H9 (cell line): Measurements from ENCODE around the gene ZSCAN2. TPM values are rescaled to one million over a fixed set of nuclear protein-coding genes. Genes with fewer than 3 reads are reported as not detected.
A peak's percentile ranks its signal among the peaks of the same experiment; 100 is the strongest.

Source experiments
- DNase-seq: peaks from one replicate; pipeline ENCODE4 v3.0.0-alpha.2; 2017
- H2AFZ ChIP-seq: one replicate; pipeline ENCODE4 v1.6.1; 2013; ENCODE audit warnings: mild to moderate bottlenecking, low read length, control low read depth, moderate library complexity
- H2AK5ac ChIP-seq: 2 replicates; pipeline ENCODE4 v1.6.1; 2013; ENCODE audit warnings: low read length, control low read depth, mixed read lengths; ENCODE audit not compliant: insufficient read length
- H2BK120ac ChIP-seq: one replicate; pipeline ENCODE4 v1.6.1; 2013; ENCODE audit warnings: low read depth, mild to moderate bottlenecking, low read length, control low read depth, inconsistent platforms; ENCODE audit not compliant: poor library complexity, severe bottlenecking
- H2BK12ac ChIP-seq: 2 replicates; pipeline ENCODE4 v1.6.1; 2013; ENCODE audit warnings: low read length, control low read depth, mixed read lengths, low read depth; ENCODE audit not compliant: insufficient read length
- H2BK15ac ChIP-seq: 2 replicates; pipeline ENCODE4 v1.6.1; 2013; ENCODE audit warnings: low read depth, low read length, control low read depth
- H2BK20ac ChIP-seq: one replicate; pipeline ENCODE4 v1.6.1; 2013; ENCODE audit warnings: low read depth, mild to moderate bottlenecking, low read length, control low read depth, inconsistent platforms; ENCODE audit not compliant: poor library complexity, severe bottlenecking
- H2BK5ac ChIP-seq: 2 replicates; pipeline ENCODE4 v1.6.1; 2013; ENCODE audit warnings: low read length, control low read depth, mixed read lengths; ENCODE audit not compliant: insufficient read length
- H3K14ac ChIP-seq: 2 replicates; pipeline ENCODE4 v1.6.1; 2013; ENCODE audit warnings: low read length, control low read depth; ENCODE audit not compliant: insufficient read depth
- H3K18ac ChIP-seq: 2 replicates; pipeline ENCODE4 v1.6.1; 2013; ENCODE audit warnings: low read depth, mild to moderate bottlenecking, mixed read lengths, low read length, control low read depth; ENCODE audit not compliant: insufficient read length
- H3K23ac ChIP-seq: 2 replicates; pipeline ENCODE4 v1.6.1; 2013; ENCODE audit warnings: low read length, control low read depth, mixed read lengths, low read depth; ENCODE audit not compliant: insufficient read length
- H3K23me2 ChIP-seq: 2 replicates; pipeline ENCODE4 v1.6.1; 2013; ENCODE audit warnings: low read depth, mild to moderate bottlenecking, mixed read lengths, low read length, control low read depth; ENCODE audit not compliant: insufficient read length, poor library complexity, severe bottlenecking
- H3K27ac ChIP-seq: 2 replicates; pipeline ENCODE4 v1.5.1; 2013; ENCODE audit warnings: low read length, control low read depth, mixed read lengths, low read depth; ENCODE audit not compliant: insufficient read length
- H3K27me3 ChIP-seq: 2 replicates; pipeline ENCODE4 v1.6.1; 2013; ENCODE audit warnings: low read length, control low read depth, inconsistent platforms; ENCODE audit not compliant: insufficient read depth
- H3K4ac ChIP-seq: 2 replicates; pipeline ENCODE4 v1.6.1; 2013; ENCODE audit warnings: low read depth, mild to moderate bottlenecking, control low read depth, inconsistent platforms, low read length, moderate library complexity
- H3K4me1 ChIP-seq: 2 replicates; pipeline ENCODE4 v1.6.1; 2013; ENCODE audit warnings: low read length, control low read depth, inconsistent platforms; ENCODE audit not compliant: insufficient read depth
- H3K4me2 ChIP-seq: 2 replicates; pipeline ENCODE4 v1.6.1; 2013; ENCODE audit warnings: low read length, control low read depth, mixed read lengths; ENCODE audit not compliant: insufficient read length, insufficient read depth
- H3K56ac ChIP-seq: 2 replicates; pipeline ENCODE4 v1.6.1; 2013; ENCODE audit warnings: low read depth, mild to moderate bottlenecking, mixed read lengths, low read length, control low read depth; ENCODE audit not compliant: insufficient read length
- H3K79me1 ChIP-seq: 2 replicates; pipeline ENCODE4 v1.6.1; 2013; ENCODE audit warnings: low read depth, mild to moderate bottlenecking, moderate library complexity, low read length, control low read depth, inconsistent platforms; ENCODE audit not compliant: insufficient read depth, poor library complexity, severe bottlenecking
- H3K79me2 ChIP-seq: 2 replicates; pipeline ENCODE4 v1.6.1; 2013; ENCODE audit warnings: low read length, control low read depth, inconsistent platforms; ENCODE audit not compliant: insufficient read depth
- H3K9ac ChIP-seq: 2 replicates; pipeline ENCODE4 v1.6.1; 2013; ENCODE audit warnings: low read length, control low read depth, mixed read lengths; ENCODE audit not compliant: insufficient read length; ENCODE audit errors: extremely low read depth
- H3K9me3 ChIP-seq: one replicate; pipeline ENCODE4 v1.6.1; 2013; ENCODE audit warnings: low read depth, low read length, inconsistent platforms; ENCODE audit not compliant: control insufficient read depth
- H3T11ph ChIP-seq: one replicate; pipeline ENCODE4 v1.6.1; 2013; ENCODE audit warnings: mild to moderate bottlenecking, low read length, control low read depth, inconsistent platforms
- H4K20me1 ChIP-seq: one replicate; pipeline ENCODE4 v1.6.1; 2013; ENCODE audit not compliant: control insufficient read depth, insufficient read length, insufficient read depth
- H4K5ac ChIP-seq: 2 replicates; pipeline ENCODE4 v1.6.1; 2013; ENCODE audit warnings: low read depth, mild to moderate bottlenecking, mixed read lengths, low read length, control low read depth; ENCODE audit not compliant: insufficient read length
- H4K8ac ChIP-seq: replicated peaks from 2 replicates; pipeline ENCODE4 v1.6.1; 2013; ENCODE audit warnings: low read length, control low read depth, mixed read lengths, low read depth; ENCODE audit not compliant: insufficient read length
- H4K91ac ChIP-seq: 2 replicates; pipeline ENCODE4 v1.6.1; 2013; ENCODE audit warnings: low read depth, mild to moderate bottlenecking, moderate library complexity, mixed read lengths, low read length, control low read depth; ENCODE audit not compliant: insufficient read length
- H3K27ac Mint-ChIP-seq, 3 experiments: 2 replicates in 2 of 3; 3 replicates in 1 of 3; pipeline ENCODE4 v1.8.0; 2020 to 2021; ENCODE audit warnings: mixed read lengths in 3 of 3, mild to moderate bottlenecking in 1 of 3, moderate library complexity in 1 of 3
- H3K27me3 Mint-ChIP-seq: 2 replicates; pipeline ENCODE4 v1.8.0; 2021; ENCODE audit warnings: low read depth, mild to moderate bottlenecking, moderate library complexity, mixed read lengths
- H3K36me3 Mint-ChIP-seq, 3 experiments: 2 replicates in 2 of 3; 3 replicates in 1 of 3; pipeline ENCODE4 v1.8.0; 2020 to 2021; ENCODE audit warnings: low read depth in 3 of 3, mixed read lengths in 3 of 3; ENCODE audit not compliant: insufficient read depth in 1 of 3
- H3K4me1 Mint-ChIP-seq, 2 experiments: 2 replicates each; pipeline ENCODE4 v1.8.0; 2020; ENCODE audit warnings: mixed read lengths in 2 of 2
- H3K4me3 Mint-ChIP-seq, 2 experiments: 2 replicates in 1 of 2; 3 replicates in 1 of 2; pipeline ENCODE4 v1.8.0; 2020 to 2021; ENCODE audit warnings: mild to moderate bottlenecking in 2 of 2, mixed read lengths in 2 of 2, moderate library complexity in 1 of 2
- H3K9me3 Mint-ChIP-seq, 2 experiments: 2 replicates in 1 of 2; 3 replicates in 1 of 2; pipeline ENCODE4 v1.8.0; 2020; ENCODE audit warnings: mild to moderate bottlenecking in 2 of 2, mixed read lengths in 2 of 2, moderate library complexity in 1 of 2
- WGBS: extraction: QIAGEN DNeasy Blood & Tissue Kit; methylation state at CpG from one replicate; pipeline ENCODE4 v1.1.7; 2013; ENCODE audit warnings: missing lambda C conversion rate, low lambda C conversion rate, mixed read lengths; ENCODE audit not compliant: insufficient read length; ENCODE audit errors: extremely low coverage; 5-methylcytosine and 5-hydroxymethylcytosine counted together
- total RNA-seq: library from RNA; stranded (reverse); gene quantifications from 2 replicates; pipeline ENCODE4 v1.2.1, GENCODE V29; 2021
- TF ChIP-seq, protein P1 (sequence below): fragments of 200-600 bp; sonication (generic); conservative IDR thresholded peaks from 3 replicates; pipeline ENCODE4 v1.8.0; 2021; ENCODE audit warnings: antibody characterized with exemption, mild to moderate bottlenecking

The ZSCAN2 gene
- total RNA-seq, 1 experiment from 2014 or later: 28.4 TPM

DNA sequence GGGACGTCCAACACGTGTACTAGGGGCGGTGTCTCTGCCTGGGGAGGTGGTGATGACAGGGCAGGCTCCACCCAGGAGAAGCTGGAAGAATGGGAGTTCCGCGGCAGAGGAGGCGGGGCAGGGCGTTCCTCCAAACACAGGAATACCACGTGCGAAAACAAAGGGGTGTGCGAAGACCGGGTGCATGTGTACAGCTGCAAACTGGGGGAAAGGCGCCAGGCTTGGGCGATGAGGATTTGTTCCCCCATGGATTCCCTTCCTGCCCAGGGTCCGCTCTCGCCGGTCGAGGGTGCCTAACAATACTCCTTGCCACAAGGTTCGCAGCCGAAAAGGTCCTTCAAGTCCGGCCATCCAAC is 500 bp upstream of the ZSCAN2 start:
- Histone ChIP-seq H3K4me2 (peak overlapping the region; percentile 78), H2AFZ (peak overlapping the region; percentile 33), H2BK15ac (no peak overlapping the region), H3K56ac (no peak overlapping the region), H4K5ac (no peak overlapping the region), H4K8ac (no peak overlapping the region), H3K18ac (peak overlapping the region; percentile 54), H3K27me3 (no peaks in the 10 kb centered on the region; the same call in 1 of the 2 replicates), H3K79me1 (no peaks in the 10 kb centered on the region), H2BK12ac (no peak overlapping the region), H3K27ac (no peak overlapping the region), H3K79me2 (peaks cover 11% of the 10 kb centered on the region; the same call in 1 of the 2 replicates), H2AK5ac (no peak overlapping the region), H3K4ac (no peak overlapping the region), H3K23ac (no peak overlapping the region), H4K91ac (no peak overlapping the region), H2BK120ac (no peak overlapping the region), H3K9ac (no peak overlapping the region), H3K9me3 (no peaks in the 10 kb centered on the region), H2BK20ac (no peak overlapping the region), H3K14ac (no peak overlapping the region), H3K23me2 (peaks cover 6% of the 10 kb centered on the region), H3T11ph (no peak overlapping the region), H3K4me1 (peaks cover 7% of the 10 kb centered on the region; the same call in 1 of the 2 replicates), H4K20me1 (peaks cover 1% of the 10 kb centered on the region), H2BK5ac (no peak overlapping the region)
- peaks cover 30% of the 10 kb centered on the region for H3K27me3 Mint-ChIP-seq
- H3K27ac Mint-ChIP-seq: no peak overlapping the region; a peak in 1 of 7 replicates
- DNase-seq: peak; percentile 83
- WGBS: no CpG with 5 or more reads among the region's 20 CpGs
- TF ChIP-seq, protein P1, sequence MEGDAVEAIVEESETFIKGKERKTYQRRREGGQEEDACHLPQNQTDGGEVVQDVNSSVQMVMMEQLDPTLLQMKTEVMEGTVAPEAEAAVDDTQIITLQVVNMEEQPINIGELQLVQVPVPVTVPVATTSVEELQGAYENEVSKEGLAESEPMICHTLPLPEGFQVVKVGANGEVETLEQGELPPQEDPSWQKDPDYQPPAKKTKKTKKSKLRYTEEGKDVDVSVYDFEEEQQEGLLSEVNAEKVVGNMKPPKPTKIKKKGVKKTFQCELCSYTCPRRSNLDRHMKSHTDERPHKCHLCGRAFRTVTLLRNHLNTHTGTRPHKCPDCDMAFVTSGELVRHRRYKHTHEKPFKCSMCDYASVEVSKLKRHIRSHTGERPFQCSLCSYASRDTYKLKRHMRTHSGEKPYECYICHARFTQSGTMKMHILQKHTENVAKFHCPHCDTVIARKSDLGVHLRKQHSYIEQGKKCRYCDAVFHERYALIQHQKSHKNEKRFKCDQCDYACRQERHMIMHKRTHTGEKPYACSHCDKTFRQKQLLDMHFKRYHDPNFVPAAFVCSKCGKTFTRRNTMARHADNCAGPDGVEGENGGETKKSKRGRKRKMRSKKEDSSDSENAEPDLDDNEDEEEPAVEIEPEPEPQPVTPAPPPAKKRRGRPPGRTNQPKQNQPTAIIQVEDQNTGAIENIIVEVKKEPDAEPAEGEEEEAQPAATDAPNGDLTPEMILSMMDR: no peak
- peaks cover 14 to 20% (median 17%) of the 10 kb centered on the region in 3 experiments for H3K36me3 Mint-ChIP-seq
- H3K4me1 Mint-ChIP-seq: peaks cover 32 to 37% of the 10 kb centered on the region in 2 experiments
- peaks cover 0 to 3% of the 10 kb centered on the region in 2 experiments; a peak in 1 of 5 replicates for H3K9me3 Mint-ChIP-seq
- peak overlapping the region; percentile 86 to 96 for H3K4me3 Mint-ChIP-seq
